Caco-2 (cell line): ENCODE results near the gene NECTIN1. TPM values are rescaled to one million over a fixed set of nuclear protein-coding genes. Genes with fewer than 3 reads are reported as not detected.

ENCODE experiments used
- BruUV-seq: library from RNA; stranded (reverse); fragments of 400-500 nt; replicated peaks from 2 replicates; lab custom pipeline; 2021; lab: Mats Ljungman, UMichigan
- CTCF ChIA-PET: fragments of 300-600 bp; sonication (Branson Sonifier 250); formaldehyde crosslinking; loops from one replicate; lab custom pipeline; 2022; ENCODE audit warnings: antibody characterized with exemption; lab: Charles Lee
- POLR2A ChIA-PET: fragments of 300-600 bp; sonication (Branson Sonifier 250); formaldehyde crosslinking; loops from one replicate; lab custom pipeline; 2022; ENCODE audit warnings: antibody characterized with exemption; lab: Charles Lee
- DNase-seq, 2 experiments: peaks; one replicate each; pipeline versions ENCODE4 v3.0.0 to v3.0.0-alpha.2; 2020 to 2022
- H3K27me3 ChIP-seq: replicated peaks from 2 replicates; pipeline ENCODE4 v1.6.0; 2011; ENCODE audit warnings: low read length; ENCODE audit not compliant: control insufficient read depth, insufficient read depth
- H3K36me3 ChIP-seq: 2 replicates; pipeline ENCODE4 v1.5.1; 2011; ENCODE audit warnings: low read length; ENCODE audit not compliant: control insufficient read depth, insufficient read depth
- H3K4me1 ChIP-seq: fragments of 250-450 bp; sonication (Bioruptor Pico); 2 replicates; pipeline ENCODE4 v1.5.1; 2020; ENCODE audit warnings: mild to moderate bottlenecking
- H3K4me3 ChIP-seq: 2 replicates; pipeline ENCODE4 v1.5.1; 2011; ENCODE audit warnings: low read depth, mild to moderate bottlenecking, control low read depth, low read length
- H3K9me3 ChIP-seq: fragments of 250-450 bp; sonication (Bioruptor Pico); 2 replicates; pipeline ENCODE4 v1.5.1; 2020; ENCODE audit warnings: mild to moderate bottlenecking, moderate library complexity
- H3K27ac Mint-ChIP-seq: one replicate; pipeline ENCODE4 v1.8.0; 2022; ENCODE audit warnings: mixed read lengths; ENCODE audit not compliant: unreplicated experiment
- H3K27me3 Mint-ChIP-seq: one replicate; pipeline ENCODE4 v1.8.0; 2022; ENCODE audit warnings: mixed read lengths; ENCODE audit not compliant: insufficient read depth, unreplicated experiment
- H3K36me3 Mint-ChIP-seq: one replicate; pipeline ENCODE4 v1.8.0; 2022; ENCODE audit warnings: mild to moderate bottlenecking, mixed read lengths; ENCODE audit not compliant: insufficient read depth, unreplicated experiment
- H3K4me1 Mint-ChIP-seq: one replicate; pipeline ENCODE4 v1.8.0; 2022; ENCODE audit warnings: low read depth, mixed read lengths; ENCODE audit not compliant: unreplicated experiment
- H3K4me3 Mint-ChIP-seq: one replicate; pipeline ENCODE4 v1.8.0; 2022; ENCODE audit warnings: mild to moderate bottlenecking, moderate library complexity, mixed read lengths; ENCODE audit not compliant: unreplicated experiment
- H3K9me3 Mint-ChIP-seq: one replicate; pipeline ENCODE4 v1.8.0; 2022; ENCODE audit warnings: mixed read lengths; ENCODE audit not compliant: unreplicated experiment
- CTCF ChIP-seq, 2 experiments: fragments of 200-600 bp in 1 of 2; IDR thresholded peaks; 1 replicate in 1 of 2; 2 replicates in 1 of 2; pipeline versions ENCODE4 v1.5.1 to v1.8.0; 2011 to 2022; ENCODE audit warnings: antibody characterized with exemption in 1 of 2, control low read depth in 1 of 2, inconsistent platforms in 1 of 2, low read depth in 1 of 2, low read length in 1 of 2, mild to moderate bottlenecking in 1 of 2, moderate library complexity in 1 of 2; ENCODE audit not compliant: insufficient read depth in 1 of 2, severe bottlenecking in 1 of 2, unreplicated experiment in 1 of 2
- intact Hi-C: fragments of 100-400 bp; cut with micrococcal nuclease; formaldehyde crosslinking; loops from one replicate; pipeline ENCODE4 v1.10.0; 2022; ENCODE audit not compliant: unreplicated experiment
- total RNA-seq: library from RNA; stranded (reverse); gene quantifications from 2 replicates; pipeline ENCODE4 v1.2.3, GENCODE V29; 2022

The NECTIN1 gene
- total RNA-seq, 1 experiment from 2014 or later: 60.1 TPM

GRCh38 chr11:119615882-119616196 is 113.2 kb downstream of the NECTIN1 start:
- H3K9me3 Mint-ChIP-seq: no peaks in the 10 kb centered on the region
- no peak overlapping the region for H3K4me3 Mint-ChIP-seq
- no peaks in the 10 kb centered on the region for H3K27me3 ChIP-seq
- H3K9me3 ChIP-seq: no peaks in the 10 kb centered on the region
- TF ChIP-seq CTCF (IDR thresholded peaks at IDR 0.05; ENCODE audit: insufficient read depth in 1 of 2, low read depth in 1 of 2, low read length in 1 of 2, severe bottlenecking in 1 of 2, unreplicated experiment in 1 of 2): no peak
- no peak overlapping the region for H3K4me3 ChIP-seq
- peaks cover 28% of the 10 kb centered on the region for H3K4me1 ChIP-seq
- intact Hi-C loops: no loop called here
- no TSS peak for BruUV-seq
- no peaks in the 10 kb centered on the region for H3K27me3 Mint-ChIP-seq
- peaks cover 25% of the 10 kb centered on the region for H3K4me1 Mint-ChIP-seq
- ChIA-PET POLR2A (no interaction called here), CTCF (no interaction called here)
- H3K36me3 ChIP-seq: no peaks in the 10 kb centered on the region
- no peak for DNase-seq
- peaks cover 5% of the 10 kb centered on the region for H3K36me3 Mint-ChIP-seq
- no peak overlapping the region for H3K27ac Mint-ChIP-seq

- no peak overlapping the region for H3K27ac Mint-ChIP-seq
Measured at GRCh38 chr11:119615003-119615881, 113.8 kb downstream of the NECTIN1 start.

More at GRCh38 chr11:119615003-119615881, 113.8 kb downstream of the NECTIN1 start:
- intact Hi-C loops: no loop called here
- DNase-seq: no peak
- no TSS peak for BruUV-seq
- Mint-ChIP-seq H3K27me3 (no peaks in the 10 kb centered on the region), H3K36me3 (peaks cover 5% of the 10 kb centered on the region), H3K4me1 (peaks cover 25% of the 10 kb centered on the region), H3K4me3 (no peak overlapping the region), H3K9me3 (no peaks in the 10 kb centered on the region)
- H3K27me3 ChIP-seq: no peaks in the 10 kb centered on the region
- H3K9me3 ChIP-seq: no peaks in the 10 kb centered on the region
- POLR2A ChIA-PET: no interaction called here
- no peak overlapping the region for H3K4me3 ChIP-seq
- CTCF ChIA-PET: interaction anchor here (0.6 kb wide), 1 partner anchor 20 kb away, joined by 6 read pairs; no protein-coding TSS in a partner anchor
- H3K36me3 ChIP-seq: no peaks in the 10 kb centered on the region
- peaks cover 28% of the 10 kb centered on the region for H3K4me1 ChIP-seq
- TF ChIP-seq CTCF (IDR thresholded peaks at IDR 0.05; ENCODE audit: insufficient read depth in 1 of 2, low read depth in 1 of 2, low read length in 1 of 2, severe bottlenecking in 1 of 2, unreplicated experiment in 1 of 2): no peak
